Mucosa of descending colon (tissue), 3 donors: ENCODE results near the gene QSOX2. TPM values are rescaled to one million over a fixed set of nuclear protein-coding genes. Genes with fewer than 3 reads are reported as not detected.

Experiments used
- ATAC-seq: fragments of 200-7000 bp; cut with Tn5 transposase; one replicate; pipeline ENCODE4 v1.9.1; 2020; ENCODE audit warnings: mild to moderate bottlenecking, moderate library complexity
- DNase-seq, 3 donors: peaks; one replicate each; pipeline ENCODE4 v3.0.0-alpha.2; 2020
- H3K36me3 ChIP-seq: fragments of 200-600 bp; one replicate; pipeline ENCODE4 v1.8.0; 2021; ENCODE audit warnings: low read depth, mild to moderate bottlenecking
- H3K4me1 ChIP-seq: fragments of 200-600 bp; one replicate; pipeline ENCODE4 v1.8.0; 2021; ENCODE audit warnings: low read depth, mild to moderate bottlenecking
- H3K4me3 ChIP-seq: fragments of 200-600 bp; one replicate; pipeline ENCODE4 v1.8.0; 2021; ENCODE audit warnings: mild to moderate bottlenecking
- H3K9me3 ChIP-seq: fragments of 200-600 bp; one replicate; pipeline ENCODE4 v1.8.0; 2021; ENCODE audit warnings: mild to moderate bottlenecking
- CTCF ChIP-seq: fragments of 200-600 bp; IDR thresholded peaks from one replicate; pipeline ENCODE4 v1.8.0; 2022; ENCODE audit warnings: antibody characterized with exemption, mild to moderate bottlenecking
- intact Hi-C, 2 donors: fragments of 100-400 bp; cut with DNase I in 1 of 2; cut with micrococcal nuclease in 1 of 2; formaldehyde crosslinking; loops; one replicate each; pipeline versions ENCODE4 v1.11.0 to v1.11.1; 2022; cut with DNase I, micrococcal nuclease
- total RNA-seq, 3 donors: library from RNA; stranded (reverse); fragmentation: NEBNext Ultra II Directional in 2 of 3; extraction: Animal tissue kit (Norgen Biotek cat#: 25700) in 2 of 3; gene quantifications; one replicate each; pipeline versions ENCODE4 v1.2.1 to v1.2.4, GENCODE V29; 2021 to 2023
- donor health status: DM: no; HTN: no; CAD: no; lungs with moderate emphysema.
- donor health status: DM: no; HTN: no; CAD: no.
- donor health status: DM: no; HTN: yes; CAD: no.

The QSOX2 gene
- total RNA-seq, 3 donors from 2014 or later, result 6.1 to 8.1 (median 7.1) TPM

DNA sequence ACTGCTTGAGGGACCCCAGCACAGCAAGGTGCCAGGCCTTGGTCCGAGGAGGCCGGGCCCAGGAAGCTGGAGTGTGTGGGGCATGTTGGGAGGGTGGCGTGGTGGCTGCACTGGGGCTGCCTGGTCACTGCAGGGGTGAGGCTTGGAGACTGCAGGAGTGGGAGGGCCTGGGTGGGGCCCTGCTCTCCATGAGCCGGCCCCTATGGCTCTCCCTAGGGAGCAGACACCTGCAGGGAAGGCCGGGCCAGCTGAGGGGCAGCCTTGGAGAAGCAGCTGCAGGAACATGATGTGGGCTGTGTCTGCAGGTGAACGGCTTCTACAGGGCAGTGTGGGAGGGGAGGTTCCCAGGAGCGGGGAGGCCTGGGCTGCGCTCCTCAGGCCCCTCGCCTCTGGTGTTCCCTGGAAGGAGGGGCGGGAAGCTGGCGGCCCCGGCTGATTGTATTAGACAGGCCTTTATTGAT, 85.2 kb downstream of the QSOX2 start:
- DNase-seq (no peak), ATAC-seq (no peak)
- no peaks in the 10 kb centered on the region for H3K36me3 ChIP-seq
- H3K4me1 ChIP-seq, result no peaks in the 10 kb centered on the region
- TF ChIP-seq CTCF, result no peak
- H3K9me3 ChIP-seq, result no peaks in the 10 kb centered on the region
- intact Hi-C loops, result no loop called here
- no peak overlapping the region for H3K4me3 ChIP-seq

GRCh38 chr9:136159851-136160250, 85.8 kb downstream of the QSOX2 start:
- DNase-seq, result peak in 1 of 3 donors; percentile 41
- intact Hi-C loops, result no loop called here
- no peaks in the 10 kb centered on the region for H3K4me1 ChIP-seq
- no peaks in the 10 kb centered on the region for H3K36me3 ChIP-seq
- no peak for ATAC-seq
- TF ChIP-seq CTCF, result no peak
- no peaks in the 10 kb centered on the region for H3K9me3 ChIP-seq
- H3K4me3 ChIP-seq, result no peak overlapping the region

- Histone ChIP-seq H3K4me1 (no peaks in the 10 kb centered on the region), H3K36me3 (no peaks in the 10 kb centered on the region), H3K9me3 (no peaks in the 10 kb centered on the region), H3K4me3 (no peak overlapping the region)
- DNase-seq (peak in 1 of 3 donors; percentile 38), ATAC-seq (no peak)
- intact Hi-C loops, result no loop called here
- no peak for TF ChIP-seq CTCF
Measured at GRCh38 chr9:136157477-136158265, 87.9 kb downstream of the QSOX2 start.

Other genes starting within 250 kb of the QSOX2 start
- 10 to 100 TPM; 15.9 to 81.3 (median 22.1) TPM for gene NACC2, start 150.5 kb downstream of the QSOX2 start, total RNA-seq
- 10 to 100 TPM; 47.4 to 54.1 (median 52.0) TPM for gene TMEM250, start 126.9 kb downstream of the QSOX2 start, total RNA-seq
- not detected for gene LHX3, start 40.7 kb downstream of the QSOX2 start, total RNA-seq
- gene CCDC187, start 58.3 kb upstream of the QSOX2 start, total RNA-seq, result under 1 TPM; 0.19 to 0.93 (median 0.48) TPM
- 10 to 100 TPM in 1 of 3 donors, 1 to 10 TPM in 2; 2.4 to 15.0 (median 4.2) TPM for gene GPSM1, start 81.7 kb upstream of the QSOX2 start, total RNA-seq
- gene DNLZ, start 117.9 kb upstream of the QSOX2 start, total RNA-seq, result 10 to 100 TPM in 2 of 3 donors, 1 to 10 TPM in 1; 9.3 to 17.1 (median 10.8) TPM
- 1 to 10 TPM; 2.2 to 2.4 (median 2.2) TPM for gene CARD9, start 127.9 kb upstream of the QSOX2 start, total RNA-seq
- gene SNAPC4, start 154.4 kb upstream of the QSOX2 start, total RNA-seq, result 1 to 10 TPM; 7.4 to 7.6 (median 7.6) TPM
- 10 to 100 TPM; 27.8 to 47.6 (median 33.2) TPM for gene ENTR1, start 164.8 kb upstream of the QSOX2 start, total RNA-seq
- gene PMPCA, start 164.8 kb upstream of the QSOX2 start, total RNA-seq, result 10 to 100 TPM; 42.1 to 50.7 (median 45.1) TPM
- gene INPP5E, start 194.0 kb upstream of the QSOX2 start, total RNA-seq, result 10 to 100 TPM in 1 of 3 donors, 1 to 10 TPM in 2; 9.5 to 14.4 (median 9.6) TPM
- 10 to 100 TPM; 60.0 to 69.5 (median 69.3) TPM for gene SEC16A, start 237.2 kb upstream of the QSOX2 start, total RNA-seq